ENCODE data around the gene NCS1.

GRCh38 chr9:130219661-130220096 is 47.5 kb downstream of the NCS1 start:
- TF ChIP-seq CTCF (IDR thresholded peaks at IDR 0.05) (no peak), POLR2A (IDR thresholded peaks at IDR 0.05) (no peak)
